Smooth muscle cell (in vitro differentiated cells): ENCODE data around the gene ASH1L. TPM values are rescaled to one million over a fixed set of nuclear protein-coding genes. Genes with fewer than 3 reads are reported as not detected.
A peak's percentile ranks its signal among the peaks of the same experiment; 100 is the strongest.
"Not testable (repeated sequence)": the region's sequence is repeated elsewhere in the genome, so short reads cannot be mapped to it uniquely, and the experiment has no call there.

Experiments
- DNase-seq: peaks from one replicate; lab custom pipeline; 2025; ENCODE audit not compliant: unreplicated experiment; lab: John Stamatoyannopoulos, UW
- H2AFZ ChIP-seq: fragments of 200-600 bp; sonication (generic); 2 replicates; pipeline ENCODE4 v1.6.0; 2016; ENCODE audit warnings: antibody characterized with exemption, low read depth, mild to moderate bottlenecking
- H3F3A ChIP-seq: fragments of 200-600 bp; sonication (generic); 2 replicates; pipeline ENCODE4 v1.6.0; 2017; ENCODE audit warnings: antibody characterized with exemption, low read depth
- H3K27ac ChIP-seq: fragments of 200-600 bp; sonication (generic); 2 replicates; pipeline ENCODE4 v1.5.1; 2016; ENCODE audit warnings: low read depth, mild to moderate bottlenecking
- H3K27me3 ChIP-seq: fragments of 200-600 bp; sonication (generic); 2 replicates; pipeline ENCODE4 v1.6.1; 2016; ENCODE audit warnings: low read depth, mild to moderate bottlenecking
- H3K36me3 ChIP-seq: fragments of 200-600 bp; sonication (generic); 2 replicates; pipeline ENCODE4 v1.5.1; 2016; ENCODE audit warnings: low read depth
- H3K4me1 ChIP-seq: fragments of 200-600 bp; sonication (generic); 2 replicates; pipeline ENCODE4 v1.5.1; 2016; ENCODE audit warnings: low read depth
- H3K4me2 ChIP-seq: fragments of 200-600 bp; sonication (generic); 2 replicates; pipeline ENCODE4 v1.6.0; 2016; ENCODE audit warnings: mild to moderate bottlenecking
- H3K4me3 ChIP-seq: fragments of 200-600 bp; sonication (generic); 2 replicates; pipeline ENCODE4 v1.5.1; 2016; ENCODE audit warnings: mild to moderate bottlenecking
- H3K79me2 ChIP-seq: fragments of 200-600 bp; sonication (generic); 2 replicates; pipeline ENCODE4 v1.6.0; 2016; ENCODE audit warnings: low read depth, mild to moderate bottlenecking
- H3K9ac ChIP-seq: fragments of 200-600 bp; sonication (generic); 2 replicates; pipeline ENCODE4 v1.6.0; 2016; ENCODE audit warnings: low read depth
- H3K9me3 ChIP-seq: fragments of 200-600 bp; sonication (generic); replicated peaks from 2 replicates; pipeline ENCODE4 v1.5.1; 2016; ENCODE audit warnings: low read depth
- H4K20me1 ChIP-seq: fragments of 200-600 bp; sonication (generic); 2 replicates; pipeline ENCODE4 v1.6.0; 2016; ENCODE audit warnings: low read depth
- WGBS: methylation state at CpG from one replicate; pipeline ENCODE4 v1.1.7; 2016; ENCODE audit warnings: low lambda C conversion rate; 5-methylcytosine and 5-hydroxymethylcytosine counted together
- polyA plus RNA-seq: library from polyadenylated mRNA; unstranded; fragments of >200 nt; fragmentation: Nextera tagmentation; extraction: Ambion mirVana; gene quantifications from 2 replicates; pipeline ENCODE4 v1.2.1, GENCODE V29; 2016
- total RNA-seq: library from RNA; depleted of rRNA; stranded (reverse); fragments of >200 nt; gene quantifications from 2 replicates; pipeline ENCODE4 v1.2.3, GENCODE V29; 2014
- TF ChIP-seq, protein P1 (sequence below): fragments of 200-600 bp; sonication (generic); IDR thresholded peaks from 2 replicates; pipeline ENCODE4 v1.5.1; 2017; ENCODE audit warnings: borderline replicate concordance, mild to moderate bottlenecking, antibody characterized with exemption; ENCODE audit not compliant: insufficient read depth, poor library complexity, severe bottlenecking

Gene ASH1L
- total and polyA plus RNA-seq, 2 experiments from 2014 or later = 9.2 to 38.7 TPM

DNA sequence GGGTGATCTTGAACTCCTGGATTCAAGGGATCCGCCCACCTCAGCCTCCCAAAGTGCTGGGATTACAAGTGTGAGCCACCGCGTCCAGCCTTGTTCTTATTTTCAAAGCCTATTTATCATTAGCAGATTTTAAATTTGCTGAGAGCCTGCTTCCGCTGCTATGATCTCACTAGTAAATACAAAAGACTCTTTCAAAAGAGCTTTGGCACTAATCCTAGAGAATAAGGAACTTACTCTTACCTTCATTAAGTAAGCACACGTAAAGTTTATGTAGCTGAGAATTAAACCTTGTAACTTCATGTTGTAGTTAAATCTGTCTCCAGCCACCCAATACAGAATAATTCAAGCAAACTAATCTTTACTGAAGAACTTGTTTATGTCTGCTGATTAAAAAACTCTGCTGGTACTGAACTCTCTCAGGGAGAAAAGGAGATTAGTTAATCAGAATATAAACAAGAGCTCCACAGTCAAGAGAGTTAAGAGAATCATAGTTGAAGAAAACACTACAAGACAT is 169.6 kb downstream of the ASH1L start:
- TF ChIP-seq, protein P1, sequence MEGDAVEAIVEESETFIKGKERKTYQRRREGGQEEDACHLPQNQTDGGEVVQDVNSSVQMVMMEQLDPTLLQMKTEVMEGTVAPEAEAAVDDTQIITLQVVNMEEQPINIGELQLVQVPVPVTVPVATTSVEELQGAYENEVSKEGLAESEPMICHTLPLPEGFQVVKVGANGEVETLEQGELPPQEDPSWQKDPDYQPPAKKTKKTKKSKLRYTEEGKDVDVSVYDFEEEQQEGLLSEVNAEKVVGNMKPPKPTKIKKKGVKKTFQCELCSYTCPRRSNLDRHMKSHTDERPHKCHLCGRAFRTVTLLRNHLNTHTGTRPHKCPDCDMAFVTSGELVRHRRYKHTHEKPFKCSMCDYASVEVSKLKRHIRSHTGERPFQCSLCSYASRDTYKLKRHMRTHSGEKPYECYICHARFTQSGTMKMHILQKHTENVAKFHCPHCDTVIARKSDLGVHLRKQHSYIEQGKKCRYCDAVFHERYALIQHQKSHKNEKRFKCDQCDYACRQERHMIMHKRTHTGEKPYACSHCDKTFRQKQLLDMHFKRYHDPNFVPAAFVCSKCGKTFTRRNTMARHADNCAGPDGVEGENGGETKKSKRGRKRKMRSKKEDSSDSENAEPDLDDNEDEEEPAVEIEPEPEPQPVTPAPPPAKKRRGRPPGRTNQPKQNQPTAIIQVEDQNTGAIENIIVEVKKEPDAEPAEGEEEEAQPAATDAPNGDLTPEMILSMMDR = no peak
- peaks cover 7% of the 10 kb centered on the region for H3K36me3 ChIP-seq
- no peak for DNase-seq
- 44% methylated on average over 5 of the region's 5 CpGs for WGBS
- H4K20me1 ChIP-seq = peaks cover 24% of the 10 kb centered on the region
- no peaks in the 10 kb centered on the region for H3K4me1 ChIP-seq
- no peak overlapping the region for H3K4me2 ChIP-seq
- H2AFZ ChIP-seq = no peak overlapping the region
- peaks cover 9% of the 10 kb centered on the region for H3F3A ChIP-seq
- H3K27ac ChIP-seq = peak overlapping the region; percentile 41
- H3K9ac ChIP-seq = no peak overlapping the region
- no peaks in the 10 kb centered on the region for H3K79me2 ChIP-seq
- no peaks in the 10 kb centered on the region for H3K27me3 ChIP-seq
- H3K4me3 ChIP-seq = no peak overlapping the region
- no peaks in the 10 kb centered on the region for H3K9me3 ChIP-seq

DNA sequence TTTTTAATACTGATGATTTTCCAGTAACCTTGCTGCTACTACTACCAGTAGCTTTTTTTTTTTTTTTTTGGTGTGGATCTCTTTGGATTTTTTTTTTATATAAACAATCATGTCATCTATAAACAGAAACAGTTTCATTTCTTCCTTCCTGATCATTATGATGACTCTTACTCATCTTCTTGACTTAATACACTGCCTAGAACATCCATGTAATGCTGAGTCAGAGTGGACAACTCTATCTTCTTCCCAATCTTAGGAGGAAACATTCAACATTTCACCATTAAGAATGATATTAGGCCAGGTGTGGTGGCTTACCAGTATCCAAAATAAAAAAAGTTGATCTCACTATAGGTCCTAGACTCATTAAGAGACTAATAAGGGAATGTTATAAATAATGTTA is 172.8 kb downstream of the ASH1L start:
- TF ChIP-seq, protein P1 = no peak
- H3K4me3 ChIP-seq = no peak overlapping the region
- H3K4me2 ChIP-seq = no peak overlapping the region
- no peak overlapping the region for H3K9ac ChIP-seq
- H3K27ac ChIP-seq = no peak overlapping the region
- peaks cover 22% of the 10 kb centered on the region for H4K20me1 ChIP-seq
- peaks cover 9% of the 10 kb centered on the region for H3F3A ChIP-seq
- H3K36me3 ChIP-seq = peaks cover 10% of the 10 kb centered on the region
- H3K9me3 ChIP-seq = no peaks in the 10 kb centered on the region
- no peak overlapping the region for H2AFZ ChIP-seq
- no peak for DNase-seq
- H3K79me2 ChIP-seq = no peaks in the 10 kb centered on the region
- H3K4me1 ChIP-seq = no peaks in the 10 kb centered on the region
- H3K27me3 ChIP-seq = no peaks in the 10 kb centered on the region

DNA sequence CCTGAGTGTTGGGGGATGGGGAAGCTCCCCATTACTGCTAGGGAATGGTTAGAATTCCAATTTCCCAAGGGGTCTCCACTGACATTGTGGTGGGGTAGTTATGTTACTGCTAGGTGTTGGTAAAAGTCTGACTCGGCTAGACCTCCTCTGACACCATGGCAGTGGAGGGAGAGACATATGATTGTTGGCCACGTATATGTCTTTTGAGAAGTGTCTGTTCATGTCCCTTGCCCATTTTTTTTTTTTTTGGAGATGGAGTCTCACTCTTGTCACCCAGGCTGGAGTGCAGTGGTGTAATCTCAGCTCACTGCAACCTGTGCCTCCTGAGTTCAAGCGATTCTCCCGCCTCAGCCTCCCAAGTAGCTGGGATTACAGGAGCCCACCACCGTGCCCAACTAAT is 176.8 kb downstream of the ASH1L start:
- not testable (repeated sequence) for H3K9ac ChIP-seq, H3K4me2 ChIP-seq, H2AFZ ChIP-seq, H4K20me1 ChIP-seq, H3K36me3 ChIP-seq, H3K4me3 ChIP-seq, H3F3A ChIP-seq, H3K9me3 ChIP-seq, H3K27ac ChIP-seq, H3K27me3 ChIP-seq, DNase-seq, H3K4me1 ChIP-seq, H3K79me2 ChIP-seq
- 97% methylated on average over 5 of the region's 5 CpGs for WGBS

DNA sequence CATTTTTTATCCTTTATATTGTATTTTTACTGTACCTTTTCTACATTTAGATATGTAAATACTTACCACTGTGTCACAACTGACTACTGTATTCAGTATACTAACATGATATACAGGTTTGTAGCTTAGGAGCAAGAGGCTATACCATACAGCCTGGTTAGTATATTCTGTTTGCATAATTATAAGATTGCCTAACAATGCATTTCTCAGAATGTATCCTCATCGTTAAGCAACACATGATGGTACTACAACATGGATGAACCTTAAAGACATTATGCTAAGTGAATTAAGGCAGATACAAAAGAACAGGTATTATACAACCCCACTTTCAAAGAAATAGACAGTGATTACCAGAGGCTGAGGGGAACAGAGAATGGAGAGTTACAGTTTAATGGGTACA is 179.2 kb downstream of the ASH1L start:
- no peak overlapping the region for H3K4me3 ChIP-seq
- no peaks in the 10 kb centered on the region for H3K4me1 ChIP-seq
- TF ChIP-seq, protein P1 = no peak
- no peak for DNase-seq
- no peaks in the 10 kb centered on the region for H4K20me1 ChIP-seq
- no peak overlapping the region for H3K4me2 ChIP-seq
- 93% methylated on average over 1 of the region's 1 CpG for WGBS
- no peaks in the 10 kb centered on the region for H3K79me2 ChIP-seq
- no peak overlapping the region for H3K27ac ChIP-seq
- no peaks in the 10 kb centered on the region for H3F3A ChIP-seq
- peaks cover 8% of the 10 kb centered on the region for H3K36me3 ChIP-seq
- no peak overlapping the region for H2AFZ ChIP-seq
- H3K9me3 ChIP-seq = no peaks in the 10 kb centered on the region
- no peaks in the 10 kb centered on the region for H3K27me3 ChIP-seq
- H3K9ac ChIP-seq = no peak overlapping the region
